HG02970 (cell line): ENCODE results near the gene GRK5.

Experiments used
- ATAC-seq: cut with Tn5 transposase; IDR thresholded peaks from one replicate; pipeline ENCODE4 v1.9.1; 2021; ENCODE audit warnings: mild to moderate bottlenecking, moderate library complexity, moderate number of reproducible peaks; ENCODE audit not compliant: unreplicated experiment, low FRiP score

Gene GRK5

DNA sequence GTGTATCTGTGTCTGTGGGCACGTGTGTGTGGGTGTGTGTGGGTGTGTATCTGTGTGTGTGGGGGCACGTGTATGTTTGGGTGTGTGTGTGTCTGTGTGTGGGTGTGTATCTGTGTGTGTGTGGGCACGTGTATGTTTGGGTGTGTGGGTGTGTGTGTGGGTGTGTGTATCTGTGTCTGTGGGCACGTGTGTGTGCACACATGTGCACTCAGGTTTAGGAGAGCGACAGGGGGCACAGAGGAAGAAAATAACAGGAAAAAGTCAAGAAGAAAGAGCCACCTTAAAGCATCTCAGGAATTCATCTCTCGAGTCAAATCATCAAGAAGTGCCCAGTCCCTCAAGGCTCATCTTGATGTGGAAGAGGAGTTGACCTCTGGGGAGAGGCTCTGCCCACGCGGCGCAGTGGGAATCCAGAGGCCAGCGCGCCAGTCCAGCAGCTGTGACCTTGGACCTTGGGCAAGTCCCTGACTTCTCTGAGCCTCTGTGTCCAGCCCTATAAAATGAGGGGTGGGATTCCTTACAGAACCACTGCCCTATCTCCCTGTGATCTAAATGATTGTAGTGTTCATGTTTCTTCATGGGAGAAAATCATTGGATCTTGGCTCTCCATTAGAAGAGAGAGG lies 187.4 kb downstream of the GRK5 start:
- no peak for ATAC-seq

DNA sequence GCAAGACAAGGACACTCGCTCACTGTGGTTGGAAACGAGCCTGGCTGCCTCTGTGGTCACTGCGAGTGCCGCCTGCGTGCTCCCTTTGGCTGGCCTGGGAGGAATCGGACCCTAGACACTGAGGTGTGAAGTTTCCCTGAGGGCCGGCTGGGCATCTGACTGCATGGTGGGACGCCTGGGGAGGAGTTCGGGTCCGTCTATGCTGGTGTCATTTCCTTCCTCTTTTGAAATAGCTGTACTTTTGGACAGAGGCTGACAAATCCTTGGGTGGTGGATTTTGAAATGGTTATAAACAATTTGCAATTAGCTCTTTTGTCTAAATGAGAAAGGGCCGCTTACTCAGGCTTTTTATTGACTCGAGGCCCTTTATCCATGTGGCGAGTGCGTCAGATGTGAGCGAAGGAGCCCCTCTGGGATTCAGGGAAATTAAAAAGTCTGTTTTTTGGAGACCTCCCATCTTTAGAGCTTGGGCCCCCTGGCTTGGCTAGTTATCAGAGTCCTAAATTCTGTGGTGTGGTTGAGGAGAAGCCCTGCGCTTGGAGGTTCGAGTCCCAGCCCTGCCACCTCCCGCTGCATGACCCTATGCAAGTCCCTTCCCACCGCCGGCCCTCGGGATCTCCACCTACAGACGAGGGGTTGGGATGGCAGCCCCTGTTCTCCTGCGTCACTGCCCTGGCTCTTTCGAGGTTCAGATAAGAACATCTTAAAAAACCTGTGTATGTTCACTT lies 188.1 kb downstream of the GRK5 start:
- ATAC-seq: no peak

DNA sequence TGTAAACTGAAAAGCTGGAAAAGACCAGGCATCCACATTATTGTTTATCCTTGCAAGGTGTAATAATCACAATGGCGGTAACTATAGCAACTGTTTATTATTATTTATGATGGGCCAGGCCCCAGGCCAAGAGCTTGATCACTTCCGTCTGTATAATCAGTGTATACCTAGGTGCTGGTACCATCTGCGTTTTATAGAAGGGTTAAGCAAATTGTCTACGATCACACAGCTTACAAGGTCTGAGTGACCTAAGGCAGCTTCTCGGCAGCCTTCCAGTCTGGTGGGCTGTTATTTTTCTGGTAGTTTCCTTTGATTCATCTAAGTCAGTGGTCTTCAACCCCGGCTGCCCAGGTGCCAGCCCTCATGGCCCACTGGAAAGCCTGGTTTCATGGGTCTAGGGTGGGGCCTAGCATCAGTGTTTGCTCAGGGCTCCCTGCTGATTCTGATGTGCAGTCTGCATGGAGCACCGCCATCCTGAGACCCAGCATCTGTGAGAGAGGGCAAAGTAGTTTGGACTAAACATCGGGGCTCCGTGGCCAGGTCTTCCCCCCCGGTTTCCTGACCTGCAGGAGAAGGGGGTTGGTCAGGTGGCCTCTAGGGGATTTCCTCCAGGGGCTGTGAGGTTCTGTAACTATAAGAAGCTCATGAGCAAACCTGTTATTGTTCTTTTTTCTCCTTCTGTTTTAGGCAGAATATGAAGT lies 188.8 kb downstream of the GRK5 start:
- ATAC-seq: no peak

DNA sequence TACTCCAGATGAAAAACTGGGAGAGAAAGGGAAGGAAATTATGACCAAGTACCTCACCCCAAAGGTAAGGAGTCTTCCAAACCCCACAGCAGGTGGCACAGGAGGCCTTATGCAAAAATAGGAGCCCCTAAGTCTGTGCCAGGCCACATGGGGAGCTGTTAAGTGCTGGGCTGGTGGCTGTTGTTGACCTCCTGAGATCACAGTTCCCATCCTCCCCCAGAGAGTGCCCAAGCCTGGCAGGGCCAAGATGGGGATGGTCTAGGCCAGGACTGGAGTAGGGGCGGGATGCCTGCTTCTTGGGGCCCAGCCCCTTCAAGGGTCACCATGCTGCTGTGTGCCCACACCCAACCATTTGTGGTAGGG lies 189.3 kb downstream of the GRK5 start:
- no peak for ATAC-seq

GRCh38 chr10:119397416-119397815 lies 190.0 kb downstream of the GRK5 start:
- ATAC-seq: no peak

GRCh38 chr10:119398996-119399395 lies 191.6 kb downstream of the GRK5 start:
- ATAC-seq: no peak

DNA sequence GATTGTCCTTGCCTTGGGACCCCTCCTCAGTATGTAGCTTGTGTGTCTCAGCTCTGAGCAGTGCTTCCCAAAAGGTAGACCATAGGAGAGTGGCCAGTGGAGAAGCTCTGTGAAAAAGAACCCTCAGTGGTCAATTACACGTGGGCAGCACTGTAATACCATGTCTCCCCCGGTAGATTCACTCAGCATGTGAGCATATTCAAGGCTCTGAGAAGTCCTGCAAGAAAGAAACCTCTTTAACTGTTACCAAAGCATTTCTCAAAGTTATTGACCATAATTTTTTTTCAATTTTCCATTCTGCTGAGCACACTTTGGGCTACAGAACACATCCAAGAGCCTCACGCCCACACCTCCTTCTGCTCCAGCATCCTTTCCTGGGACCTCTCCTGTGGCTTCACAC lies 192.1 kb downstream of the GRK5 start:
- ATAC-seq: no peak

GRCh38 chr10:119401671-119402395 lies 194.5 kb downstream of the GRK5 start:
- ATAC-seq: no peak

DNA sequence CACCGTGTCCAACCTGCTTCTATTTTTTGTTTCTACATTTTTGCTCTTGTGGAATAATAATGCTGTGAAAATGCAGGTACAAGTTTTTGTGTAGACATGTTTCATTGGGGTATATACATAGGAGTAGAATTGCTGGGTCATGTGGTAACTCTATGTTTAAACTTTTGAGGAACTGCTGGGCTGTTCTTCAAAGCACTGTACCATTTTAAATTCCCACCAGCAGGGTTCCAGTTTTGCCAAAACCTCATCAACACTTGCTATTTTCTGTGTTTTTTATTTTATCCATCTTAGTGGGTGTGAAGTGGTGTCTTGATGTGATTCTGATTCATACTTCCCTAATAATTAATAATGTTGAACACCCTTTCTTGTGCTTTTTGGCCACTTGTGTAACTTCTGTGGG lies 196.6 kb downstream of the GRK5 start:
- ATAC-seq: no peak

DNA sequence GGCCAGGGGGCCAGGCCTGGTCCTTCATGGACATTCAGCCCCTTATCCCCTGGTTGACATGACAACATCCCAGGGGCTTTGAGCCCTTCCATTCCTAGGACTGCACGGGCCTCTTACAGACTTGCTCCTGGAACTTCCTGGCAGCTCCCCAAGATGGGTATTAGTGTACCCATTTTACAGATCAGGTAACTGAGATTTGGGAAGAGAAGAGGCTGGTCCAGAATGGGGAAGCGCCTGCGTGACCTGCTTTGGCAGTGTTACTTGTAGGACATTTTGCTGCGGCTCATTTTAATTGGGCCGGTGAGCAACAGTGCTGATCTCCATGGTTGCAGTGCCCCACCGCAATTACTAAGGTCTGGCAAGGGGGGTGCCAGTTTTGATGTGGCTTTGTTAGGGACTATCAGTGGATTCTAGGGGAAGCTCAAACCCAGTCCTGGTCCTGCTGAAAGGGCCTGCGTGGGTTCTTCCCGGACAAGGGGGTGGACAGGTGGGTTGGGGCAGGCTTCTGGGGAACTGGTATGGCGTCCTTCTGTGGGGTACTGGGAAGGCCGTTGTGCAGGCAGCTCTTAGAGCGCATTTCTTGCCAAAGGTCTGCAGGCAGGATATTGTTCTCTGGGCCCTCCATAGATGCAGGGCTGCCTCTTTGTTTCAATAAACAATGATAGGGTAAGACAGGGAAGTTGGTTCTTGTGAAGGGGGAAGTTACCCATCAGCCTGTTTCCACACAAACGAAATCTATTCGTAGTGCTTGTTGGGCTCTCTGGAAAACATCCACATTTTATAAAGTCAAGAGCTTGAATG lies 197.5 kb downstream of the GRK5 start:
- ATAC-seq: no peak

- no peak for ATAC-seq
Observed at GRCh38 chr10:119405520-119405807, 198.1 kb downstream of the GRK5 start.

DNA sequence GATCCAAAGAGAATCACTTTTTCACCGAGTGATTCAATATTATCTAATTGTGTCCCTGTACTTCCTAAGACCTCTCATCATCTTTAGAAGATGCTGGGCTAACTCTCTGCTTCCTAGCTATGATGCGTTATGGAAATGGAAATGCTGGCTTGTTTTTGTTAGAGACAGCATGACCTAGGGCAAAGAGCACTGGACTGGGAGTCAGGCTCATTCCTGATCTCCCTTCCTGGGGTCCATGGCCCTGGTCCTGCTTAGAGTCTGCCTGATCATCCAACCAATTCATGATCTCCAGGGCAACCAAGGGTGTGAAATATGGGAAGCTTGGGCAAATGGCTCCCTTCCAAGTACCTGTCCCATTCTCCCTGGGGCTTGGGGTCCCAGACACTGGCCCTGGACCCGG lies 198.8 kb downstream of the GRK5 start:
- ATAC-seq: no peak

GRCh38 chr10:119406601-119407253 lies 199.4 kb downstream of the GRK5 start:
- no peak for ATAC-seq

DNA sequence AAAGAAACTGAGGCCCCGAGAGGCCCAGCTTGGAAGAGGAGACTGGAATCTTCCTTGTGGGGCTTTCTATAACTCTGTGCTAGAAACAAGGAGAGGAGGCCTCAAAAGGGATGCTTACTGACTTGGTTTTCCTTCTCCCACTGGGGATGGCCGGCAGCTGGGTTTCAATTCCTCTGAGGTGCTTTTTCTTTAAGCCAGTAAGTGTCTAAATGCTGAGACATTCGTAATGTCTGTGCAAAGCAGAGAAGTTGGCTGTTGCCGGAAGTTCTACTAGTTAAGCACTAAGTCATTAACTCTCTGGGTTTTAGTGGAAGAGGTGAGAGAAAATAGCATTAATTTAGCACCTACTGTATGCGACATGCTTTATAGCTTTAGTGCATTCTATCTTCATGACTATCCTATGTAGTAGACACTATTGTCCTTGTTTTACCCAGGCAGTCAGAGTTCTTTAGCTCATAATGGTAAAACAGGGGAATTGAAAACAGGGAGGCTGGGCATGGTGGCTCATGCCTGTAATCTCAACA lies 199.9 kb downstream of the GRK5 start:
- no peak for ATAC-seq

DNA sequence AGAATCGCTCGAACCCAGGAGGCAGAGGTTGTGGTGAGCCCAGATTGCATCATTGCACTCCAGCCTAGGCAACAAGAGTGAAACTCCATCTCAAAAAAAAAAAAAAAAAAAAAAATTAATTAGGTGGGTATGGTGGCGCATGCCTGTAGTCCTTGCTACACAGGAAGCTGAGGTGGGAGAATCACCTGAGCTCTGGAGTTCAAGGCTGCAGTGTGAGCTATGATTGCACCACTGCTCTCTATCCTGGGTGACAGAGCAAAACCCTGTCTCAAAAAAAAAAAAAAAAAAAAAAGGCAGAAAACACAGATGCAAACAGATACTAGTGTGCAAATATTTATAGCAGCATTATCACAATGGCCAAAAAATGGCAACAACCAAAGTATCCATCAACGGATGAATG lies 200.7 kb downstream of the GRK5 start:
- no peak for ATAC-seq

DNA sequence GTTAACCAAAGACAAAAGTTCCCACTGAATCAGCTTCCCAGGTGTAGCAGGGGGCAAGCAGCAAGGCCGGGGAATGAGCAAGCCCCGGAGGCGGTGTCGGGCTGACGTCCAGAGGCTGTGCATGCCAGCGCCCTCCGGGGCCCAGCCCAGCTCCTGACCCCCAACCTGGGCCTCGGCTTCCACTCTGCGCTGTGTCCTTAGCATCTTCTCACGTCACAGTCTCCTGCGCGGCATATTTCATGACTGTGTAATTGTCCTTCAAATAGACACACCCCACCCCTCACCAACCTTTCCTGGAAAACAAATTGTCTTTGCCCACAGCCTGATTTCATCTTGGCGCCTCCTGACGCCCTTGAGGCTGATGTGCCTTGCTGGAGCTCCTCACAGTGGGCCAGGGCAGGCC lies 201.6 kb downstream of the GRK5 start:
- ATAC-seq: no peak

- no peak for ATAC-seq
Observed at GRCh38 chr10:119409385-119409784, 202.0 kb downstream of the GRK5 start.

GRCh38 chr10:119409906-119410305 lies 202.5 kb downstream of the GRK5 start:
- no peak for ATAC-seq

DNA sequence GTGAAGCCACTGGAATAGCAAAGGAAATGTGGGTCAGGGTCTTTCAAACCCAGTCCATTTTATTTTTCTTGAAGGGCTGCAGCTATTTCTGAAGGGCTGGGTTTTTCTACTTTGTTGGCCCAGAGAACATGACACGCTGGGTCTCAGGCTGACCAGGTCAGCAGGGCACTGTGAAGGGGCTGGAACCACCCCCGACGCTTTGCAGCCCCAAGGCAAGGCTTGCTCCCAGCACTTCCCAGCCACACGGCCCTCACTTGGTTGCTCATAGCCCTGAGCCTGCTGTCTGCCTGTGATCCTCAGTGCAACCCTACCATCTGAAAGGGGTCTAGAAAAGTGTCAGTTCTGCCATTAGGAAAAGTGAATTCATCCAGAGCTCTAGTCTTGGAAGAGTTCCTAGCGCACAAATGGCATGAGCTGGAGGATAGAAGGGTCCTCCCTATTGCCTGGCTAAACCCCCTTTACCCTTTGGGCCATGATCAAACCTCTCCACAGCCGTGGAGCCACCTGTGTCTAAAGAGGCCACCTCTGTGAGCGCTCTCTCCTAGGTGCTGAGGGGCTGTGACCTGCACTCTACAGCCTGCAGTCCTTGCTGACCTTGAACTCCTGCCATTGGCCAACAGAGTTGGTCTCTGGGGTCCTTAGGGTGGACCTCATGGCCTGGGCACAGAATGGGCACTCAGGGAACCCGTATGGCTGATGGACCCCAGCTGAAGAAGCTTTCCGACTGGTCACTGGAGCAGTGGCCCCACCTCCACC lies 203.2 kb downstream of the GRK5 start:
- no peak for ATAC-seq
